ENCODE measurements around the gene ARID3A. TPM values are rescaled to one million over a fixed set of nuclear protein-coding genes. Genes with fewer than 3 reads are reported as not detected.

The ARID3A gene
- total RNA-seq, 3 donors from 2014 or later (not counting 1 experiment from before 2014, with no cell fraction given), result 15.9 to 24.6 (median 24.2) TPM

- Mint-ChIP-seq H3K27me3 (ENCODE audit: low read depth in 2 of 2) (peaks cover 16 to 27% of the 10 kb centered on the region in 2 donors), H3K27ac (peak within 1 kb of the TSS in 1 of 2 donors; percentile 16), H3K4me3 (no peak within 1 kb of the TSS), H3K4me1 (peaks cover 7 to 16% of the 10 kb centered on the region in 2 donors), H3K9me3 (no peaks in the 10 kb centered on the region), H3K36me3 (no peaks in the 10 kb centered on the region)
- no peaks in the 10 kb centered on the region for H3K36me3 ChIP-seq (ENCODE audit: control insufficient read depth, insufficient read depth, low read length)
- H3K4me3 ChIP-seq (ENCODE audit: low read length), result no peak within 1 kb of the TSS
- ATAC-seq, result peak in 1 of 3 donors; percentile 12
- peaks cover 34% of the 10 kb centered on the region for H3K4me1 ChIP-seq (ENCODE audit: control insufficient read depth, insufficient read depth, low read length)
- H3K27me3 ChIP-seq (ENCODE audit: control insufficient read depth, insufficient read depth, low read length), result peaks cover 30% of the 10 kb centered on the region
- H3K27ac ChIP-seq (ENCODE audit: low read length), result no peak within 1 kb of the TSS
- under 1% methylated on average over 43 of the region's 43 CpGs for WGBS (ENCODE audit: insufficient coverage)
- no peaks in the 10 kb centered on the region for H3K9me3 ChIP-seq (ENCODE audit: control insufficient read depth, insufficient read depth, low read length)
- intact Hi-C loops (cut with micrococcal nuclease), result no loop called here
- no peak for TF ChIP-seq CTCF (IDR thresholded peaks at IDR 0.05)
- peak in 1 of 2 donors; percentile 78 for DNase-seq
These were observed 74.3 kb downstream of the ARID3A start, which contains the start of gene GRIN3B for GRCh38 chr19:1000095-1000494. Gene GRIN3B, plus strand, starts transcription at chr19:1000419. Its CDS starts 19 bp downstream, at chr19:1000438.

GRCh38 chr19:1000591-1001537, 75.0 kb downstream of the ARID3A start:
- no peak overlapping the region for H3K4me3 ChIP-seq (ENCODE audit: low read length)
- intact Hi-C loops (cut with micrococcal nuclease), result loop anchor here (1.0 kb wide), 2 partner anchors 80 to 144 kb away; no protein-coding TSS in a partner anchor
- no peaks in the 10 kb centered on the region for H3K36me3 ChIP-seq (ENCODE audit: control insufficient read depth, insufficient read depth, low read length)

GRCh38 chr19:1001538-1002166, 75.8 kb downstream of the ARID3A start:
- no peak overlapping the region for H3K27ac ChIP-seq (ENCODE audit: low read length)
- peaks cover 28% of the 10 kb centered on the region for H3K27me3 ChIP-seq (ENCODE audit: control insufficient read depth, insufficient read depth, low read length)
- no peaks in the 10 kb centered on the region for H3K36me3 ChIP-seq (ENCODE audit: control insufficient read depth, insufficient read depth, low read length)
- no peaks in the 10 kb centered on the region for H3K9me3 ChIP-seq (ENCODE audit: control insufficient read depth, insufficient read depth, low read length)
- ATAC-seq (peak; percentile 81 to 85 (median 81)), DNase-seq (peak; percentile 77 to 78)
- peaks cover 16 to 22% of the 10 kb centered on the region in 2 donors for H3K27me3 Mint-ChIP-seq (ENCODE audit: low read depth in 2 of 2)
- no peak overlapping the region for H3K4me3 Mint-ChIP-seq
- H3K4me1 ChIP-seq (ENCODE audit: control insufficient read depth, insufficient read depth, low read length), result peaks cover 23% of the 10 kb centered on the region
- no peak overlapping the region for H3K4me3 ChIP-seq (ENCODE audit: low read length)
- intact Hi-C loops (cut with micrococcal nuclease), result loop anchor here (1.0 kb wide), 2 partner anchors 80 to 144 kb away; no protein-coding TSS in a partner anchor
- no peaks in the 10 kb centered on the region for H3K36me3 Mint-ChIP-seq
- peak; percentile 94 for TF ChIP-seq CTCF (IDR thresholded peaks at IDR 0.05)
- H3K27ac Mint-ChIP-seq, result peak overlapping the region in 1 of 2 donors; percentile 16
- 13% methylated on average over 20 of the region's 20 CpGs for WGBS (ENCODE audit: insufficient coverage)
- no peaks in the 10 kb centered on the region for H3K9me3 Mint-ChIP-seq
- peaks cover 0 to 10% of the 10 kb centered on the region in 2 donors for H3K4me1 Mint-ChIP-seq

More at GRCh38 chr19:1000591-1001537, 75.0 kb downstream of the ARID3A start:
- H3K27me3 Mint-ChIP-seq (ENCODE audit: low read depth in 2 of 2), result peaks cover 16 to 27% of the 10 kb centered on the region in 2 donors
- DNase-seq (no peak), ATAC-seq (no peak)
- Histone ChIP-seq H3K27me3 (ENCODE audit: control insufficient read depth, insufficient read depth, low read length) (peaks cover 30% of the 10 kb centered on the region), H3K4me1 (ENCODE audit: control insufficient read depth, insufficient read depth, low read length) (peaks cover 30% of the 10 kb centered on the region), H3K27ac (ENCODE audit: low read length) (no peak overlapping the region), H3K9me3 (ENCODE audit: control insufficient read depth, insufficient read depth, low read length) (no peaks in the 10 kb centered on the region)
- no peaks in the 10 kb centered on the region for H3K9me3 Mint-ChIP-seq
- peak overlapping the region in 1 of 2 donors; percentile 16 for H3K27ac Mint-ChIP-seq
- no peaks in the 10 kb centered on the region for H3K36me3 Mint-ChIP-seq
- 3% methylated on average over 73 of the region's 73 CpGs for WGBS (ENCODE audit: insufficient coverage)
- no peak for TF ChIP-seq CTCF (IDR thresholded peaks at IDR 0.05)
- no peak overlapping the region for H3K4me3 Mint-ChIP-seq
- peaks cover 7 to 16% of the 10 kb centered on the region in 2 donors for H3K4me1 Mint-ChIP-seq
